Measurements from ENCODE around the gene TMEM115.

TMEM115 gene

DNA sequence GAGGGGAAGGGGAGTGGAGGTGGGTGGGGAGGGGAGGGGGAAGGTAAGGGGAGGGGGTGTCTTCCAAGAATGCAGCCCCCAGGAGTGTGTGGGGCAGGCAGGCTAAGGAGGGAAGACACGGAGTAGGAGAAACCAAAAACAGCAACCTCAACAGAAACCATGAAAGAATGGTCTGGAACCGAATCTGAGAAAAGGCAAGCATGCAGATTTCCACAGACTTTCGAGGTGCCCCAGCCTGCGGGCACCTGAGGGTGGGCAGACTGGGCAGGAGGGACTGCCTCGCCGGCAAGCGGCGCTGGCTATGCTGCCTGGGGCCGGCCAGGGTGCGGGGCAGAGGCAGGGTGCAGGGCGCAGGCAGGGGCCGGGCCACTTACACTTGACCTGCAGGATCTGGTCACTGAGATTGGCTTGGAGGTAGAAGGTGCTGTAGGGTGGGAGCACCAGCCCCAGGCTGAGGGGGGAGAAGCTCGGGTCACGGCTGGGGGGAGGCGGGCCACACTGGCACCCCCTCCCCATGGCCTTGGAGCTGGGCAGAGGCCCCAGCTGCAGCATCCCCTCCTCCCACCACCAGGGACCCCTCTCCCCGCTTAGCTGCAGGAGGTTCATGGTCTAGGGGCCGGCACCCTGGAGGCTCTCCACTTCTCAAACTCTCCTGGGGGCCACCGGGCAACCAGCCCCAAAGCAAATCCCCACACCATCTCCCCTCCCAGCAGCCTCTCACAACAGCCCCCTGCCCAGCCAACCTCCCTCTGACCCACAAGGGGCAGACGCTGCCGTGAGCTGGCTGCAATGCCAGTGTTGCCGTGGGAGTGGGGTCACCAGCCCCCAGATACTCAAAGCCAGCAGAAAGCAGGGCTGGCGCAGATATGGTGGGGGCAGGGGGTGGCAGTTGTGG is 15.3 kb upstream of the TMEM115 start:
- no peak overlapping the region for H3K9ac ChIP-seq (ENCODE audit: low read depth, low read length)
- peaks cover 9% of the 10 kb centered on the region; the same call in 1 of the 2 replicates for H3K4me1 ChIP-seq (ENCODE audit: insufficient read depth, low read length)
- H3K27me3 ChIP-seq (ENCODE audit: insufficient read depth, low read length): no peaks in the 10 kb centered on the region
- no peaks in the 10 kb centered on the region for H3K9me3 ChIP-seq (ENCODE audit: insufficient read depth, low read depth, low read length)
- no peaks in the 10 kb centered on the region for H3K36me3 ChIP-seq (ENCODE audit: insufficient read depth, low read depth, low read length)
- no peak overlapping the region for H3K4me3 ChIP-seq (ENCODE audit: low read length)
- no peak overlapping the region for H3K27ac ChIP-seq (ENCODE audit: low read length)

DNA sequence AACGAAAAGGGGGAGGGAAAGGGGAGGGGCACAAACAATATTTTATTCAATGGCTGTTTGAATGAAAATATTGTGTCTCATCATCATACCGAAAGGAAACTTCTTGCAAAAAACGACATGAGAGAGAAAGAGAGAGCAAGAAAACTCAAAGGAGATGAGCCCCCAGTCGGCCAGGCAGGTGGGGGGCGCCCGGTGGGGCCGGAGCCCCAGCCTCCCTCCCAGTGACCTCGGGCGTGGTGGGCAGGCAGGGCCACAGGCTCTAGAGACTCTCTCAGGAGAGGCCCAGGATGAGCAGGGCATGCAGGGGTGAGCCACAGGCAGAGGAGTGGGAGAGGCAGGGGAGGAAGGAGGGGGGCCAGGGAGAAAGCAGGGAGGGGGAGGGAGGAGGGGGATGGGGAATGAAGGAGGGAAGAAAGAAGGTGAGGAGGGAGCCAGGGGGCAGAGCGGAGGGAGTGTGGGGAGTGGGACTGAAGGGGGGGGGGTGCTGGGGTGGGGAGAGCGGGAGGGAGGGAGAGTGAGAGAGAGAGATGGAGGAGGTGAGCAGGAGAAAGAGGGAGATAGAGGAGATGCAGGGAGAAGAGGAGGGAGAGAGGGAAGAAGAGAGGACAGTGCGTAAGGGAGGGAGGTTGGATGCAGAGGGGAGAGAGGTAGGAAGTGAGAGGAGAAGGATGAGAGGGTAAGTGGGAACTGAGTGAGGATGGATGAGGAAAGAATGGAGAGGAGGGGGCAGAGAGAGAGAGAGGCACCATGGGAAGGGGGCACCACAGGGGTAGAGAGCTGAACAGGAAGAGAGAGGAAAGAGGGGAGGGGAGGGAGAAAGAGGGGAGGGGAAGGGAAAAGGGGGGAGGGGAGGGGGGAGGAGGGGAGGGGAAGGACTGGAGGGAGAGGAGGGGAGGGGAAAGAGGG is 14.1 kb upstream of the TMEM115 start:
- no peaks in the 10 kb centered on the region for H3K9me3 ChIP-seq (ENCODE audit: insufficient read depth, low read depth, low read length)
- no peak overlapping the region for H3K27ac ChIP-seq (ENCODE audit: low read length)
- H3K36me3 ChIP-seq (ENCODE audit: insufficient read depth, low read depth, low read length): no peaks in the 10 kb centered on the region
- no peak overlapping the region for H3K9ac ChIP-seq (ENCODE audit: low read depth, low read length)
- no peak overlapping the region for H3K4me3 ChIP-seq (ENCODE audit: low read length)
- peaks cover 9% of the 10 kb centered on the region; the same call in 1 of the 2 replicates for H3K4me1 ChIP-seq (ENCODE audit: insufficient read depth, low read length)
- no peaks in the 10 kb centered on the region for H3K27me3 ChIP-seq (ENCODE audit: insufficient read depth, low read length)

DNA sequence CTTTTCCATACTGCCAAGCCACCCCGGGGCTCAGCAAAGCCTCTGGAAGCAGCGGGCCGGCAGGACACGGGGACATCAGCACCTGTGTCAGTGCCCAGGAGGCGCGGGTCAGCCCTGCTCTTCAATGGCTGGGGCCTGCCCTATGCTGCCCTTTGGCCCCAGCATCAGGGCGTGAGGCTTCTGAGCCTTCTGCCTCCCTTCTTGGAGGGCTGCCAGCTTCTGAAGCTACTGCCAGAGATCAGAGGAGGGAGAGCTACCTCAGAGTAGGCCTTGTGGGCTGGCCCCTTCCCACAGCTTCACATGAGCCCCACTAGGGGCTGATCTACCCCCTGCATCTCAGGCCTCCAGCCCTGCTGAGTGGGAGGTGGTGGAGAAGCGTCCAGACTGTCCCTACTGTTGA is 13.0 kb upstream of the TMEM115 start:
- Histone ChIP-seq H3K9me3 (ENCODE audit: insufficient read depth, low read depth, low read length) (no peaks in the 10 kb centered on the region), H3K27ac (ENCODE audit: low read length) (no peak overlapping the region)

DNA sequence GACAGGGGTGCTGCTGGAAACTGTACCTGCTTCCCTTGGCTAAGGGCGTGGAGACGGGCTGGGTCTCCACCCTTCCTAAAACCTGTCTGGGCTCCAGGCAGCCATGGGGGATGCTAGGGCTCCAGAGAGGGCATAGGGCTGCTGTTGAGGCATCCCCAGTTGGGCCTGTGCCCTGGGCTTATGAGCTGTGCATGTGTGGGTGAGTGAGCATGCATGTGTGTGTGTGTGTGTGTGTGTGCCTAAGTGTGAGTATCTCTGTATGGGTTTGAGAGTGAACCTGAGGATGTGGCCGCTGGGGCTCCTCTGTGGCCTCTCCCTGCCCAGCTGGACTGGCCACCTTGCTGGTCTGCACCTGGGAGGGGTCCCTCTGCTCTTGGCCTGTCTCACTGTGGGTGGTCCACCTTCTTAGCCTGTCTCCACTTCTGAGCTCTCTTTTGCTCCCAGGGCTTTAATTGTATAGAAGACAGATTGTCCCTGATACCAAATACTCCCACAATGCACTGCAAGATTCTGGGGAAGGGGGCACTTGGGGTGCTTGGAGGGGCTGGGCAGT is 11.9 kb upstream of the TMEM115 start:
- no peaks in the 10 kb centered on the region for H3K9me3 ChIP-seq (ENCODE audit: insufficient read depth, low read depth, low read length)
- H3K27me3 ChIP-seq (ENCODE audit: insufficient read depth, low read length): peaks cover 4% of the 10 kb centered on the region; the same call in 1 of the 2 replicates
- no peak overlapping the region for H3K9ac ChIP-seq (ENCODE audit: low read depth, low read length)
- H3K27ac ChIP-seq (ENCODE audit: low read length): no peak overlapping the region
- peaks cover 9% of the 10 kb centered on the region; the same call in 1 of the 2 replicates for H3K4me1 ChIP-seq (ENCODE audit: insufficient read depth, low read length)
- H3K4me3 ChIP-seq (ENCODE audit: low read length): no peak overlapping the region
- no peaks in the 10 kb centered on the region for H3K36me3 ChIP-seq (ENCODE audit: insufficient read depth, low read depth, low read length)

More for the DNA sequence above, 13.0 kb upstream of the TMEM115 start:
- Histone ChIP-seq H3K36me3 (ENCODE audit: insufficient read depth, low read depth, low read length) (no peaks in the 10 kb centered on the region), H3K9ac (ENCODE audit: low read depth, low read length) (no peak overlapping the region), H3K27me3 (ENCODE audit: insufficient read depth, low read length) (no peaks in the 10 kb centered on the region), H3K4me3 (ENCODE audit: low read length) (no peak overlapping the region), H3K4me1 (ENCODE audit: insufficient read depth, low read length) (peaks cover 9% of the 10 kb centered on the region; the same call in 1 of the 2 replicates)

DNA sequence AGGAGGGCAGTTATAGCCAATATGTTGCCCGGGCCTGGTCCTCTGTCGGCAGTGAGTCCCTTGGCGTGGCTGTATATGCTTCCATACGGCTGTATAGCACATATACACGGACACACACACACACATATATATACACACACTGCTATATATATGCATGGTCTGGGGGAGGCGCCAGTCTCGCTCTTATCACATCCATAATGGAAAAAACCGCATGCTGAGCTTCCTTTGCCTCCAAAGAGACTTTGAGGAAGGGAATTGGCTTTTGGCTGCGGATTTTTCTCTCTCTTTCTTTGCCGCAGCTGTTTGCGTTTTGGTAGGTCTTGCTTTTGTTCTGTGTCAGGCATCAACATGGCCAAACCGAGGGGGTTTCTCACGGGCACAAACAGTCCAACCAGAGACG is 11.3 kb upstream of the TMEM115 start:
- no peaks in the 10 kb centered on the region for H3K36me3 ChIP-seq (ENCODE audit: insufficient read depth, low read depth, low read length)
- peaks cover 10% of the 10 kb centered on the region for H3K27me3 ChIP-seq (ENCODE audit: insufficient read depth, low read length)
- H3K4me1 ChIP-seq (ENCODE audit: insufficient read depth, low read length): peaks cover 9% of the 10 kb centered on the region; the same call in 1 of the 2 replicates

DNA sequence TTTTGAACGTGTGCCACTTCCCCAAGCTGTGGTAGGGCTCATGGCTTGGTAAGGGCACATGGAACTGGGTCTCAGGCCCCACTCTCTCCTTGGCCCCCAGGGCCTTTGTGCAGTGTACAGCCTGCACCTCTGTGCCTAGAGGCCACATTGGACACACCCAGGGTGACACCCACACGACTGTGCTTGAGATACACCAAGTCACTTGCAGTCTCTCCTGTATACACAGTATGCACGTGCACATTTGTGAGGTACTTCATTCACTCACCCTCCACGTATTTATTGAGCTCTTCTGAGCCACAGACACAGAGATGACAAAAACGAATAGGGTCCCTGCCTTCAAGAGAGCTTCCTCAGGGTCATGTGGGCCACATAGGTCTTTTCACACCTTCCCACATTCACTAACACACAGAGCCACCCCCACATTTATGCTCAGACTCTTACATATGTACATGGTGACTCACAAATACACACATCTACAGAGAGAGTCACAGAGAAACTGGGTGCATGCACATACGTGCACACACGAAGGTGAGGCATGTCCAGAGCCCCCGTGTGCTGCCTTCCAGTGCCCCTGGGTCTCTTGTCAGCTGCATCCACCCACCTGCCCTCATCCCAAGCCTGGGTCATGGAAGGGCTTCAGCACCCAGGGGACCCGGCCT is 9.8 kb upstream of the TMEM115 start:
- Histone ChIP-seq H3K36me3 (ENCODE audit: insufficient read depth, low read depth, low read length) (no peaks in the 10 kb centered on the region), H3K4me1 (ENCODE audit: insufficient read depth, low read length) (peaks cover 9% of the 10 kb centered on the region; the same call in 1 of the 2 replicates), H3K4me3 (ENCODE audit: low read length) (no peak overlapping the region), H3K9ac (ENCODE audit: low read depth, low read length) (no peak overlapping the region; the same call in 1 of the 2 replicates), H3K9me3 (ENCODE audit: insufficient read depth, low read depth, low read length) (no peaks in the 10 kb centered on the region), H3K27ac (ENCODE audit: low read length) (no peak overlapping the region), H3K27me3 (ENCODE audit: insufficient read depth, low read length) (peaks cover 17% of the 10 kb centered on the region)

More for the DNA sequence above, 11.3 kb upstream of the TMEM115 start:
- H3K27ac ChIP-seq (ENCODE audit: low read length): no peak overlapping the region
- no peak overlapping the region for H3K4me3 ChIP-seq (ENCODE audit: low read length)
- H3K9ac ChIP-seq (ENCODE audit: low read depth, low read length): no peak overlapping the region
- no peaks in the 10 kb centered on the region for H3K9me3 ChIP-seq (ENCODE audit: insufficient read depth, low read depth, low read length)

DNA sequence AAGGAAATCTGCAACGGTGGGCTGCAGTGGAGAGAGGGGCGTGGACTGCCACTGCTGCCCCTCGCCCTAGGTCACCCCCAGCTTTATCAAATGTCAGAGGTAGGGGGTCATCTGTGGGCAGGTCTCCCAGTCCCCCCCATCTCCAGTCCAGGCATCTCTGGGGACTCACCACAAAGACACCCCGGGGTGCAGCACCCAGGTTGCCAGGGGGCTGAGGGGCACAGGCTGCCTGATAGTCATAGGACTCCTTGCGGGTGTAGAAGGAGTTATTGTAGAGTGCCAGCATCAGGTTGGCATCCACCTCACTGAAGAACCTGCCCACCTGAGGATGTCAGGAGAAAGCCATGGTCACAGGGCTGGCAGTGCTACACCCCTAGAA is 6.5 kb upstream of the TMEM115 start:
- no peak overlapping the region for H3K27ac ChIP-seq (ENCODE audit: low read length)
- H3K4me1 ChIP-seq (ENCODE audit: insufficient read depth, low read length): no peaks in the 10 kb centered on the region
- H3K9ac ChIP-seq (ENCODE audit: low read depth, low read length): peak overlapping the region; percentile 66; the same call in 1 of the 2 replicates
- H3K36me3 ChIP-seq (ENCODE audit: insufficient read depth, low read depth, low read length): no peaks in the 10 kb centered on the region
- peak overlapping the region; percentile 72 for H3K4me3 ChIP-seq (ENCODE audit: low read length)
- peaks cover 29% of the 10 kb centered on the region for H3K27me3 ChIP-seq (ENCODE audit: insufficient read depth, low read length)
- H3K9me3 ChIP-seq (ENCODE audit: insufficient read depth, low read depth, low read length): no peaks in the 10 kb centered on the region

DNA sequence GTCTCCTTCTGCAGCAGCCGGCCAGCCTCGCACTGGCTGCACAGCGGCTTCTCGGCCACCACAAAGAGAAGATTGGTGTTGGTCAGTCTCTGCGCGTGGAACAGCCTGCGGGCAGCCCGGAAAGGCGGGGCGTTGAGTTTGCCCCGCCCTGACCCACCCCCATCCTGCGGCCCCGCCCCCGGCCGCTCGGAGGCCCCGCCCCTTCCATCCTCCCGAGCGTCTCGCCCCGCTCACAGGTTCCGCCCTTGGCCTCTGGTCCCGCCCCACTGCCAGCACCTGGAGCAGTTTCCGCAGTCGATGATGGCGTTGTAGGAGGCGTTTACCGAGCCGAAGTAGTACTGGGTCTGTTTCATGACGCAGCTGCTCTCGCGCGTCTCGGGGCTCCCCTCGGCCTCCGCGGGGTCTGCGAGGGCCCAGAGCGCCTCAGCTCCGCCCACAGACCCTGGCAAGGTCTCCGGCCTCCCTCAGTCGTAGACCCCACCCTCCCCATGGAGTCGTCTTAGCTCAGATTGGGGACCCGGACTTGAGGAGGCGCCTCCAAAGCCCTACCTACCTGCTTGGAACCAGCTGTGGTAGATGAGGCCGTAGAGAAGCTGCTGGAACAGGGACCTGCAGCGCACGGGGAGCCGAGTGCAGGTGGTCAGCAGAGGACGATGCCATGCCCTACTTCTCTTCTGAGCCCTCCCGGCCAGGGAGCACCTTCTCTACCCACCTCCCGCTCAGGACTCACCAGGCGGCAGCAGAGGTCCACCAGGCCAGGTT is 5.9 kb upstream of the TMEM115 start:
- Histone ChIP-seq H3K27me3 (ENCODE audit: insufficient read depth, low read length) (peaks cover 29% of the 10 kb centered on the region), H3K4me3 (ENCODE audit: low read length) (peak overlapping the region; percentile 72), H3K4me1 (ENCODE audit: insufficient read depth, low read length) (no peaks in the 10 kb centered on the region), H3K27ac (ENCODE audit: low read length) (no peak overlapping the region), H3K36me3 (ENCODE audit: insufficient read depth, low read depth, low read length) (no peaks in the 10 kb centered on the region), H3K9me3 (ENCODE audit: insufficient read depth, low read depth, low read length) (no peaks in the 10 kb centered on the region), H3K9ac (ENCODE audit: low read depth, low read length) (peak overlapping the region; percentile 66; the same call in 1 of the 2 replicates)

DNA sequence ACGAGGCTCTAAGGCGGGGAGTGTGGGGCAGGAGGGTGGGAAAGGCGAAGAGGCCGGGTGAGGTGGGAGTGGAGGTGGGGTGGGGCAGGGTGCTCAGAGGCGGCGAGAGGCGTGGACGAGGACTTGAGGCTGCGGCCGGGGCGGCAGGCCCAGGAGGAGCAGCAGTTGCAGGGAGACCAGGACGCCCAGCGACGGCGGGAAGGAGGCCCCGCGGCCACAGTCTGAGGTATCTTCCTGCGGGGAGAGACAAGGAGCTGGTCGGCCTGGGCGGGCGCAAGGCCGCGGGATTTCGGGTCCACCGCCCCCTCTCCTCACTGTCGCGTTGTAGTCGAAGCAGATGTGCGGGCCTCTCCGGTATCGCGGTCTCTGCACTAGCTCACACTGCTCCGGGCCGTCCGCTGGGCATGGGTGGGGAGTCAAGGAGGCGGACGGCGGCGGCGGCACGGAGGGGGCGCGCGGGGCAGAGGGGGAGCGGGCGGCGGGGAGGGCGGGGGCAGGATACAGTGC is 5.3 kb upstream of the TMEM115 start:
- Histone ChIP-seq H3K9ac (ENCODE audit: low read depth, low read length) (peak overlapping the region; percentile 65; the same call in 1 of the 2 replicates), H3K4me1 (ENCODE audit: insufficient read depth, low read length) (0 out of 2 replicates have a peak, but pooled peaks cover 2% of the 10 kb centered on the region), H3K9me3 (ENCODE audit: insufficient read depth, low read depth, low read length) (no peaks in the 10 kb centered on the region), H3K27me3 (ENCODE audit: insufficient read depth, low read length) (peaks cover 29% of the 10 kb centered on the region), H3K36me3 (ENCODE audit: insufficient read depth, low read depth, low read length) (no peaks in the 10 kb centered on the region), H3K27ac (ENCODE audit: low read length) (no peak overlapping the region), H3K4me3 (ENCODE audit: low read length) (peak overlapping the region; percentile 72; the same call in 1 of the 2 replicates)

DNA sequence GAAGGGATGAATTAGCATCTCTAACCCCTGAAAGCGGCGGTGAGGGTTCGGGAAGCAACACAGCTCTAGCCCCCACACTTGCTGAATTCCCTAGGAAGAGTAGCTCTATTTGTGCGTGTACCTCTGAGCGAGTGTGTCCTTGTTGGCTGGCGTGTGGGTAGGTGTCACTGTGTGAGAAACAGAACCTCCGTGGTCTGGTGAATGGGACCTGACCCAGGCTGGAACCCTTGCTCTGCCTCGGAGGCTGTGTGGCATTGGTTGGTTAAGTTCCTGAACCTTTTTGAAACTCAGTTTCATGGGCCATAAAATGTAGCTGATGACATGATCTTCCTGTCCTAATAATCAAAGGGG is 414 bp upstream of the TMEM115 start:
- peaks cover 6% of the 10 kb centered on the region; the same call in 1 of the 2 replicates for H3K4me1 ChIP-seq (ENCODE audit: insufficient read depth, low read length)
- peak overlapping the region; percentile 94 for H3K4me3 ChIP-seq (ENCODE audit: low read length)
- peak overlapping the region; percentile 3; the same call in 1 of the 2 replicates for H3K9ac ChIP-seq (ENCODE audit: low read depth, low read length)

More for the DNA sequence above, 414 bp upstream of the TMEM115 start:
- no peaks in the 10 kb centered on the region for H3K9me3 ChIP-seq (ENCODE audit: insufficient read depth, low read depth, low read length)
- peaks cover 7% of the 10 kb centered on the region; the same call in 1 of the 2 replicates for H3K36me3 ChIP-seq (ENCODE audit: insufficient read depth, low read depth, low read length)
- H3K27me3 ChIP-seq (ENCODE audit: insufficient read depth, low read length): peaks cover 17% of the 10 kb centered on the region
- H3K27ac ChIP-seq (ENCODE audit: low read length): no peak overlapping the region

Measured in iPS-20b (cell line).